ENCODE measurements around the gene GPR37.

DNA sequence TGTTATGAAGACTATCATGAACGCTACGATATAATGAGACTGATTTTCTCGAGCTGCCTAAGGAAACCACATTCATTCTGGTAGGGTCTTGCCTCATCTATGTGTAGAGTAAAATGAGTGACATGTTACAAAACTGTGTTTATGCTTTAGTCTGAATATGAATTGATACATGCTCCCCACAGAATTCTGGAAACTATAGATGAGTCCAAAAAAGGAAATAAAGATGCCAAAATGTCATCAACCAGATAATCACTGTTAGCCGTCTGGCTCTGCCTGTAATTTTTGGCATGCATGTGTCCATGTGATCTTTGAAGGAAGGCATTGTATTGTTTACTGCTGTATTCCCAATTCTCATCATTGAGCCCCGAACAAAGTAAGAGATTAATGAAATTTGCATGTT lies 42.6 kb upstream of the GPR37 start:
- TF ChIP-seq, protein P1, sequence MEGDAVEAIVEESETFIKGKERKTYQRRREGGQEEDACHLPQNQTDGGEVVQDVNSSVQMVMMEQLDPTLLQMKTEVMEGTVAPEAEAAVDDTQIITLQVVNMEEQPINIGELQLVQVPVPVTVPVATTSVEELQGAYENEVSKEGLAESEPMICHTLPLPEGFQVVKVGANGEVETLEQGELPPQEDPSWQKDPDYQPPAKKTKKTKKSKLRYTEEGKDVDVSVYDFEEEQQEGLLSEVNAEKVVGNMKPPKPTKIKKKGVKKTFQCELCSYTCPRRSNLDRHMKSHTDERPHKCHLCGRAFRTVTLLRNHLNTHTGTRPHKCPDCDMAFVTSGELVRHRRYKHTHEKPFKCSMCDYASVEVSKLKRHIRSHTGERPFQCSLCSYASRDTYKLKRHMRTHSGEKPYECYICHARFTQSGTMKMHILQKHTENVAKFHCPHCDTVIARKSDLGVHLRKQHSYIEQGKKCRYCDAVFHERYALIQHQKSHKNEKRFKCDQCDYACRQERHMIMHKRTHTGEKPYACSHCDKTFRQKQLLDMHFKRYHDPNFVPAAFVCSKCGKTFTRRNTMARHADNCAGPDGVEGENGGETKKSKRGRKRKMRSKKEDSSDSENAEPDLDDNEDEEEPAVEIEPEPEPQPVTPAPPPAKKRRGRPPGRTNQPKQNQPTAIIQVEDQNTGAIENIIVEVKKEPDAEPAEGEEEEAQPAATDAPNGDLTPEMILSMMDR (IDR thresholded peaks at IDR 0.05; ENCODE audit: low read length), result no peak
- TF ChIP-seq EZH2 (IDR thresholded peaks at IDR 0.05; ENCODE audit: borderline replicate concordance, low read length), result no peak

All from OCI-LY1 (cell line).